ENCODE data around the gene FOXG1.

FOXG1 gene

DNA sequence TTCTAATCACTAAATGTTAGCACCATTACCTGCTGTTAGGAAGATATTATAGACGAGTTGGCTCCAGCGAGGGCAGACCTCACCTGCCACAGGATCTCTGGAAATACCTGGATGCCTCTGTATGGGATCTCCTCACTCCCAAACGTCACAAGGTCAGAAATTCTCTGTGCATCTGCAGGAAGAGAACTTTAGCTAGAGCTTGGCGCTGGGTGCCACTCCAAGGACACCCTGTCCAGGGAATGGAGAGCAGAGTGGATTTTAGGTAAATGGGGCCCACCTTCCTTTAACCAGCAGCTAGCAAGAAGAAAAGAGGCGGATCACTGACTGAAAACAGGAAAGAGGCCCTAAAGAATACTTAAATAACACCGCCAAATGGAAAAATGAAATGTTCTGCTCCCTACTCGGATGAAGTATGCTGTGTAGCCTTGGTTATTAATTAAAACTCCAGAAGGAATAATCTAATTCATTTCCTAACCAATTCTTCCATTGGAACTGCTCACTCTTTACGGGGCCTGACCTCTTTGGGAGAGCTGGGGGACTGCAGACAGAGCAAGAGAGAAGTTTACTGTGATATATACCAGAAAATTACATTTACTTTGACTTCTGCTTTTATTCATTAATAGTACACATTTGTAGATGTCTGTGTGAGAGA is 4.2 kb upstream of the FOXG1 start:
- peak overlapping the region; percentile 5 for H3K4me3 ChIP-seq (ENCODE audit: low read depth, low read length)
- TF ChIP-seq, protein P1, sequence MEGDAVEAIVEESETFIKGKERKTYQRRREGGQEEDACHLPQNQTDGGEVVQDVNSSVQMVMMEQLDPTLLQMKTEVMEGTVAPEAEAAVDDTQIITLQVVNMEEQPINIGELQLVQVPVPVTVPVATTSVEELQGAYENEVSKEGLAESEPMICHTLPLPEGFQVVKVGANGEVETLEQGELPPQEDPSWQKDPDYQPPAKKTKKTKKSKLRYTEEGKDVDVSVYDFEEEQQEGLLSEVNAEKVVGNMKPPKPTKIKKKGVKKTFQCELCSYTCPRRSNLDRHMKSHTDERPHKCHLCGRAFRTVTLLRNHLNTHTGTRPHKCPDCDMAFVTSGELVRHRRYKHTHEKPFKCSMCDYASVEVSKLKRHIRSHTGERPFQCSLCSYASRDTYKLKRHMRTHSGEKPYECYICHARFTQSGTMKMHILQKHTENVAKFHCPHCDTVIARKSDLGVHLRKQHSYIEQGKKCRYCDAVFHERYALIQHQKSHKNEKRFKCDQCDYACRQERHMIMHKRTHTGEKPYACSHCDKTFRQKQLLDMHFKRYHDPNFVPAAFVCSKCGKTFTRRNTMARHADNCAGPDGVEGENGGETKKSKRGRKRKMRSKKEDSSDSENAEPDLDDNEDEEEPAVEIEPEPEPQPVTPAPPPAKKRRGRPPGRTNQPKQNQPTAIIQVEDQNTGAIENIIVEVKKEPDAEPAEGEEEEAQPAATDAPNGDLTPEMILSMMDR (IDR thresholded peaks at IDR 0.05; ENCODE audit: borderline replicate concordance, insufficient read depth, low read depth, low read length), result no peak

GRCh38 chr14:28762955-28763326 is 3.6 kb upstream of the FOXG1 start:
- TF ChIP-seq, protein P1 (IDR thresholded peaks at IDR 0.05; ENCODE audit: borderline replicate concordance, insufficient read depth, low read depth, low read length), result no peak
- H3K4me3 ChIP-seq (ENCODE audit: low read depth, low read length), result peak overlapping the region; percentile 34

- H3K4me3 ChIP-seq (ENCODE audit: low read depth, low read length), result peak overlapping the region; percentile 63
- TF ChIP-seq, protein P1 (IDR thresholded peaks at IDR 0.05; ENCODE audit: borderline replicate concordance, insufficient read depth, low read depth, low read length), result no peak
These were observed 2.8 kb upstream of the FOXG1 start for GRCh38 chr14:28763751-28764256.

- peak overlapping the region; percentile 63 for H3K4me3 ChIP-seq (ENCODE audit: low read depth, low read length)
- TF ChIP-seq, protein P1 (IDR thresholded peaks at IDR 0.05; ENCODE audit: borderline replicate concordance, insufficient read depth, low read depth, low read length), result no peak
These were observed 2.1 kb upstream of the FOXG1 start for GRCh38 chr14:28764257-28765160.

DNA sequence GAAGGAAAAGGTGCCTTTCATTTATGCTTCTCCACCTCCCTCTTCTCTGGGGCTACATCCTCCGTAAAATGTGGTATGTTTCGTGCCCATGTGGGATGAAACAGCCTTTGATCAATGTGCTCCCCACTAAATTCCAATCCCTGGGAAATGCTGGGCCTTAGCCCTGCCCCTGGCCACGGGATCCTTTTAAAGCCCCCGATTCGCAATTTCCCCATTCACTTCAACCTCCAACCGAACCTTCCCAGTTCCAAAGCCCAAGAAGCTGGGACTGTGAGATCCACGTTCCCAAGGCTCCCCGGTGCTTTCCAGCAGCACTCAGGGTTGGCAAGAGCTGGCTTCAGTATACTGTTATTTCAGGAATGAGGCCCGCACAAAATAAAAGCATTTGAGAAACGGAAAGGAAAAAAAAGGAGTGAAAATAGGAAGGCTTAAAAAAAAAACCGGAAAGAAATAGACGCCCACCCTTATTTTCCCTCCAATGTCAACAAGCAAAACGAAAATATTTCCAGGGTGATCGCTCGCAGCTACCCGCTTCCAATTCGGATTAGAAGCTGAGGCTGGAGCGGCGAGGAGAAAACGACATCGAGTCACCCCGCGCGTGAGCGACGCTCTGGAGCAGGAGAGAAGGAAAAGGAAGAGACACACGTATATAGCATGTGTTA is 1.3 kb upstream of the FOXG1 start:
- H3K4me3 ChIP-seq (ENCODE audit: low read depth, low read length), result peak overlapping the region; percentile 63

DNA sequence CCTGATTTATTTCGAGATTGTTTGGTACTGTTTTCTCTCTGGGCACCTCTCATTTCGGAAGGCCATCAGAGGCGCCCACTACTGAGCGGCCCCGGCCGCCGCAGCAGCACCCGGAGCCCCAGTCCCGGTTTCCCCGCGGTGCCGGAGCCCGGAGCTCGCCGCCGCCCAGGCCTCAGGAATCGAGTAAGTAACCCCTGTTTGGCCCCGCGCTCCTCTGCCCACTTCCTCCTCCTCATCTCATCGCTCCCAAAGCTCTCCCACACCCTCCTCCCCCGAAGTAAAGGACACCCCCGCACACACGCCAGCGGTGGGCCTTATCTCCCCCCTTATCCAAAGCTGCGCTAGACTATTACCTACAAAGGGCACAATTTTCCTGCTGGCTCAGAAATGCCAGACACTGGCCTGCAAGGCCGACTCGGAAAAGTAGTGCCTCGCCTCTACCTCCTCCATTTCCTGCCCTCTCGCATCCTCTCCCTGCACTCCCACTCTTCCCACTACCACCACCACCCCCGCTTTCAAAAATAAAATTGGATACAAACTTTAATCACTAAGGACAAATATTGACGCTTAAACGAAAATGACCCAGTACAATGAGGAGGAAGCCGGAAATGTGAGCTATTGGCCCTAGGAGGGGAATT is 637 bp upstream of the FOXG1 start:
- peak overlapping the region; percentile 63 for H3K4me3 ChIP-seq (ENCODE audit: low read depth, low read length)
- TF ChIP-seq, protein P1 (IDR thresholded peaks at IDR 0.05; ENCODE audit: borderline replicate concordance, insufficient read depth, low read depth, low read length), result no peak

More for the DNA sequence above, 1.3 kb upstream of the FOXG1 start:
- TF ChIP-seq, protein P1 (IDR thresholded peaks at IDR 0.05; ENCODE audit: borderline replicate concordance, insufficient read depth, low read depth, low read length), result no peak

All from GM12875 (cell line).